Measurements from ENCODE around the gene ZMAT5. TPM values are rescaled to one million over a fixed set of nuclear protein-coding genes. Genes with fewer than 3 reads are reported as not detected.

Gene ZMAT5
- polyA plus RNA-seq, 2 of the 4 experiments (the other 2 are of a cell fraction): 13.0 to 13.3 TPM

- ChIA-PET POLR2A (interaction anchor here (0.6 kb wide), 1 partner anchor 11 kb away, joined by 3 read pairs; no protein-coding TSS in a partner anchor), CTCF (interaction anchor here (1.0 to 1.7 kb wide), 2 partner anchors 9 to 200 kb away, joined by 3 to 4 read pairs; no protein-coding TSS in a partner anchor)
- no peak for DNase-seq (ENCODE audit: low read depth in 1 of 2, low spot score in 1 of 2)
- H3K4me3 ChIP-seq: no peak overlapping the region
- H3K9me3 ChIP-seq: no peaks in the 10 kb centered on the region
- no peak for TF ChIP-seq RFX5 (IDR thresholded peaks at IDR 0.05)
- TF ChIP-seq HDAC2 (IDR thresholded peaks at IDR 0.05): no peak
- TF ChIP-seq HOXB13 (CRISPR knock-in tag; IDR thresholded peaks at IDR 0.05; ENCODE audit: low read depth): no peak
- no peak for TF ChIP-seq CHD2 (IDR thresholded peaks at IDR 0.05; ENCODE audit: low read length, partially characterized antibody)
- no peak for TF ChIP-seq ZSCAN20 (CRISPR knock-in tag; IDR thresholded peaks at IDR 0.05)
- TF ChIP-seq RARB (CRISPR knock-in tag; IDR thresholded peaks at IDR 0.05): no peak
- TF ChIP-seq USF2 (IDR thresholded peaks at IDR 0.05): no peak
- TF ChIP-seq FOXS1 (CRISPR knock-in tag; IDR thresholded peaks at IDR 0.05): no peak
- TF ChIP-seq RNF2 (IDR thresholded peaks at IDR 0.05; ENCODE audit: borderline replicate concordance, low read depth): no peak
- TF ChIP-seq FOSB (CRISPR knock-in tag; IDR thresholded peaks at IDR 0.05): no peak
- no peak for TF ChIP-seq ELK1 (IDR thresholded peaks at IDR 0.05; ENCODE audit: low read depth, low read length)
- TF ChIP-seq HES2 (IDR thresholded peaks at IDR 0.05): no peak
- TF ChIP-seq NPAS2 (CRISPR knock-in tag; IDR thresholded peaks at IDR 0.05; ENCODE audit: borderline replicate concordance): no peak
- no peak for FAIRE-seq
- WGBS (ENCODE audit: missing lambda C conversion rate): no CpG with 5 or more reads among the region's 2 CpGs
- no peak for ATAC-seq
- H3K4me2 ChIP-seq: no peak overlapping the region
- H3K4me1 ChIP-seq: peaks cover 1% of the 10 kb centered on the region; the same call in 2 of the 3 replicates
- no peak overlapping the region for H3K27ac ChIP-seq
Observed at GRCh38 chr22:29804985-29805384, 38.2 kb upstream of the ZMAT5 start.

- CTCF ChIA-PET: interaction anchor here (0.6 to 1.5 kb wide), 2 partner anchors 18 to 204 kb away, joined by 5 read pairs; no protein-coding TSS in a partner anchor
- POLR2A ChIA-PET: no interaction called here
- 92% methylated on average over 2 of the region's 2 CpGs for WGBS (ENCODE audit: missing lambda C conversion rate)
- ATAC-seq (no peak), DNase-seq (ENCODE audit: low read depth in 1 of 2, low spot score in 1 of 2) (no peak), FAIRE-seq (no peak)
- Histone ChIP-seq H3K4me2 (no peak overlapping the region), H3K4me3 (no peak overlapping the region), H3K9me3 (no peaks in the 10 kb centered on the region), H3K27ac (no peak overlapping the region), H3K4me1 (peaks cover 19% of the 10 kb centered on the region)
- no peak for TF ChIP-seq CEBPB (IDR thresholded peaks at IDR 0.05)
- TF ChIP-seq SREBF2 (IDR thresholded peaks at IDR 0.05): no peak
- no peak for TF ChIP-seq NFE2L2 (conservative IDR thresholded peaks at IDR 0.05; ENCODE audit: low read length)
- no peak for TF ChIP-seq HMGXB4 (CRISPR knock-in tag; IDR thresholded peaks at IDR 0.05; ENCODE audit: borderline replicate concordance)
- TF ChIP-seq POLR2A (IDR thresholded peaks at IDR 0.05; ENCODE audit: low read length): no peak
- TF ChIP-seq MAZ (IDR thresholded peaks at IDR 0.05; ENCODE audit: borderline replicate concordance, low read depth, low read length): no peak
- no peak for TF ChIP-seq FOXS1 (CRISPR knock-in tag; IDR thresholded peaks at IDR 0.05)
- no peak for TF ChIP-seq JUN (IDR thresholded peaks at IDR 0.05)
- TF ChIP-seq CBX2 (IDR thresholded peaks at IDR 0.05; ENCODE audit: borderline replicate concordance, low read depth): no peak
- no peak for TF ChIP-seq ATOH8 (CRISPR knock-in tag; IDR thresholded peaks at IDR 0.05; ENCODE audit: low read depth)
- no peak for TF ChIP-seq RNF2 (IDR thresholded peaks at IDR 0.05; ENCODE audit: borderline replicate concordance, low read depth)
- TF ChIP-seq ZSCAN20 (CRISPR knock-in tag; IDR thresholded peaks at IDR 0.05): no peak
- TF ChIP-seq KDM1A (IDR thresholded peaks at IDR 0.05; ENCODE audit: low read depth): no peak
- no peak for TF ChIP-seq CHD4 (IDR thresholded peaks at IDR 0.05; ENCODE audit: borderline replicate concordance)
Observed at GRCh38 chr22:29803190-29803589, 36.4 kb upstream of the ZMAT5 start.

Measured in A549 (cell line).